H1 (cell line): ENCODE results near the gene PRXL2B. TPM values are rescaled to one million over a fixed set of nuclear protein-coding genes. Genes with fewer than 3 reads are reported as not detected.

Experiments used
- CTCF ChIA-PET: fragments of 300-600 bp; sonication (Branson Sonifier 250); formaldehyde crosslinking; loops from one replicate; lab custom pipeline; 2021; ENCODE audit not compliant: partially characterized antibody; lab: Charles Lee
- POLR2A ChIA-PET: fragments of 300-600 bp; sonication (Branson Sonifier 250); formaldehyde crosslinking; loops from one replicate; lab custom pipeline; 2021; ENCODE audit warnings: inconsistent platforms; ENCODE audit not compliant: partially characterized antibody; lab: Charles Lee
- DNase-seq, 2 experiments: peaks; one replicate each; pipeline versions ENCODE4 v3.0.0 to v3.0.0-alpha.2; 2010 to 2022; ENCODE audit warnings: low spot score in 2 of 2, low read depth in 1 of 2, mixed read lengths in 1 of 2
- FAIRE-seq: peaks from 2 replicates; lab custom pipeline; 2011; peaks lifted over from hg19 to GRCh38; lab: Jason Lieb, UNC
- H2AFZ ChIP-seq: 2 replicates; pipeline ENCODE4 v1.8.1; 2012; ENCODE audit warnings: low read length, inconsistent platforms
- H2AK5ac ChIP-seq: 2 replicates; pipeline ENCODE4 v1.6.1; 2013; ENCODE audit warnings: low read depth, low read length
- H2BK120ac ChIP-seq: replicated peaks from 2 replicates; pipeline ENCODE3; 2013; ENCODE audit warnings: low read depth, low read length, inconsistent platforms
- H2BK12ac ChIP-seq: 2 replicates; pipeline ENCODE4 v1.6.1; 2013; ENCODE audit warnings: low read depth, low read length
- H2BK15ac ChIP-seq: 2 replicates; pipeline ENCODE4 v1.6.1; 2013; ENCODE audit warnings: low read length
- H2BK20ac ChIP-seq: 2 replicates; pipeline ENCODE4 v1.6.1; 2013; ENCODE audit warnings: low read length
- H2BK5ac ChIP-seq: 2 replicates; pipeline ENCODE4 v1.6.1; 2013; ENCODE audit warnings: low read depth, low read length
- H3K14ac ChIP-seq: 2 replicates; pipeline ENCODE4 v1.6.1; 2013; ENCODE audit warnings: inconsistent platforms; ENCODE audit not compliant: insufficient read length
- H3K18ac ChIP-seq: 2 replicates; pipeline ENCODE4 v1.6.1; 2013; ENCODE audit warnings: low read length; ENCODE audit errors: extremely low read depth
- H3K23ac ChIP-seq: 2 replicates; pipeline ENCODE4 v1.6.1; 2013; ENCODE audit warnings: inconsistent platforms; ENCODE audit not compliant: insufficient read length
- H3K23me2 ChIP-seq: 2 replicates; pipeline ENCODE4 v1.6.1; 2013; ENCODE audit warnings: low read depth, low read length
- H3K27ac ChIP-seq: 2 replicates; pipeline ENCODE4 v1.6.1; 2011; ENCODE audit warnings: low read depth, low read length, inconsistent platforms
- H3K27me3 ChIP-seq, 4 experiments: replicated peaks in 1 of 4; 1 replicate in 1 of 4; 2 replicates in 3 of 4; pipeline versions ENCODE4 v1.6.1 to v1.8.1; 2011 to 2013; ENCODE audit warnings: low read length in 3 of 4, mild to moderate bottlenecking in 3 of 4, inconsistent platforms in 2 of 4, mixed read lengths in 2 of 4, moderate library complexity in 1 of 4; ENCODE audit not compliant: control insufficient read depth in 3 of 4, insufficient read depth in 3 of 4; ENCODE audit errors: extremely low read depth in 1 of 4
- H3K36me3 ChIP-seq, 4 experiments: 2 replicates each; pipeline versions ENCODE4 v1.6.1 to v1.8.1; 2011 to 2013; ENCODE audit warnings: mild to moderate bottlenecking in 4 of 4, low read length in 3 of 4, moderate library complexity in 2 of 4, control low read depth in 1 of 4, inconsistent platforms in 1 of 4; ENCODE audit not compliant: insufficient read depth in 4 of 4, control insufficient read depth in 2 of 4
- H3K4ac ChIP-seq: replicated peaks from 2 replicates; pipeline ENCODE3; 2013; ENCODE audit warnings: low read length, low read depth, mixed read lengths, inconsistent platforms; ENCODE audit not compliant: insufficient read length
- H3K4me1 ChIP-seq, 4 experiments: replicated peaks in 1 of 4; 1 replicate in 1 of 4; 2 replicates in 3 of 4; pipeline versions ENCODE4 v1.6.1 to v1.8.1; 2011 to 2013; ENCODE audit warnings: low read length in 3 of 4, inconsistent platforms in 2 of 4, mixed read lengths in 1 of 4; ENCODE audit not compliant: insufficient read depth in 4 of 4, control insufficient read depth in 3 of 4
- H3K4me2 ChIP-seq, 2 experiments: 2 replicates each; pipeline versions ENCODE4 v1.6.1 to v1.8.1; 2011 to 2013; ENCODE audit warnings: low read depth in 2 of 2, low read length in 2 of 2, control low read depth in 1 of 2, inconsistent platforms in 1 of 2, mild to moderate bottlenecking in 1 of 2; ENCODE audit not compliant: insufficient read depth in 1 of 2
- H3K4me3 ChIP-seq, 4 experiments: fragments of 200-600, 300-600 bp in 1 of 4; sonication (generic), shearing (Covaris generic), sonication (Bioruptor Twin) in 1 of 4; 2 replicates each; pipeline versions ENCODE4 v1.5.1 to v1.8.1; 2011 to 2016; ENCODE audit warnings: low read length in 4 of 4, low read depth in 3 of 4, control low read depth in 2 of 4, inconsistent platforms in 2 of 4, mild to moderate bottlenecking in 2 of 4, mixed read lengths in 1 of 4, moderate library complexity in 1 of 4; ENCODE audit not compliant: insufficient read depth in 2 of 4; ENCODE audit errors: extremely low read depth in 1 of 4
- H3K56ac ChIP-seq: replicated peaks from 2 replicates; pipeline ENCODE3; 2013; ENCODE audit warnings: low read depth, mild to moderate bottlenecking, mixed read lengths, low read length, inconsistent platforms; ENCODE audit not compliant: insufficient read length
- H3K79me1 ChIP-seq: 2 replicates; pipeline ENCODE4 v1.6.1; 2013; ENCODE audit warnings: low read depth, low read length, control low read depth
- H3K79me2 ChIP-seq, 2 experiments: 2 replicates each; pipeline versions ENCODE4 v1.6.1 to v1.8.1; 2012 to 2013; ENCODE audit warnings: low read length in 2 of 2, mild to moderate bottlenecking in 2 of 2, inconsistent platforms in 1 of 2; ENCODE audit not compliant: insufficient read depth in 2 of 2, control insufficient read depth in 1 of 2
- H3K9ac ChIP-seq, 4 experiments: replicated peaks in 1 of 4; 1 replicate in 1 of 4; 2 replicates in 3 of 4; pipeline versions ENCODE4 v1.6.1 to v1.8.1; 2011 to 2013; ENCODE audit warnings: low read depth in 3 of 4, low read length in 3 of 4, control low read depth in 2 of 4, mild to moderate bottlenecking in 2 of 4, moderate library complexity in 2 of 4, inconsistent platforms in 1 of 4; ENCODE audit errors: extremely low read depth in 1 of 4
- H3K9me3 ChIP-seq, 2 experiments: 2 replicates each; pipeline versions ENCODE4 v1.6.1 to v1.8.1; 2012 to 2013; ENCODE audit warnings: mild to moderate bottlenecking in 2 of 2, moderate library complexity in 2 of 2, control low read depth in 1 of 2, inconsistent platforms in 1 of 2, low read depth in 1 of 2, low read length in 1 of 2, mixed read lengths in 1 of 2; ENCODE audit not compliant: insufficient read depth in 2 of 2
- H4K20me1 ChIP-seq, 2 experiments: replicated peaks in 1 of 2; 2 replicates each; pipeline versions ENCODE3 to v1.8.1; 2011 to 2013; ENCODE audit warnings: inconsistent platforms in 2 of 2, low read length in 2 of 2, mild to moderate bottlenecking in 1 of 2; ENCODE audit not compliant: insufficient read depth in 2 of 2, control insufficient read depth in 1 of 2
- H4K5ac ChIP-seq: 2 replicates; pipeline ENCODE4 v1.6.1; 2013; ENCODE audit warnings: low read length, low read depth, mixed read lengths, inconsistent platforms; ENCODE audit not compliant: insufficient read length
- H4K8ac ChIP-seq: 2 replicates; pipeline ENCODE4 v1.8.0; 2013; ENCODE audit warnings: mild to moderate bottlenecking, moderate library complexity, low read length, inconsistent platforms; ENCODE audit not compliant: insufficient read depth; ENCODE audit errors: extremely low read depth
- H4K91ac ChIP-seq: replicated peaks from 2 replicates; pipeline ENCODE3; 2013; ENCODE audit warnings: low read length, mixed read lengths, inconsistent platforms; ENCODE audit not compliant: insufficient read length
- BRCA1 ChIP-seq: IDR thresholded peaks from 2 replicates; pipeline ENCODE4 v1.6.1; 2012; ENCODE audit warnings: low read depth, low read length, improper control_type of control experiment
- SP2 ChIP-seq: IDR thresholded peaks from 2 replicates; pipeline ENCODE4 v1.6.1; 2012; ENCODE audit warnings: mild to moderate bottlenecking, low read length, inconsistent platforms
- TEAD4 ChIP-seq: IDR thresholded peaks from 2 replicates; pipeline ENCODE4 v1.6.1; 2012; ENCODE audit warnings: low read depth, low read length, inconsistent platforms, mixed read lengths
- WGBS, 2 experiments: shearing (Covaris generic) in 1 of 2; methylation state at CpG; one replicate each; pipeline versions ENCODE4 v1.1.6 to v1.1.7; 2013 to 2015; ENCODE audit warnings: low lambda C conversion rate in 2 of 2, mixed read lengths in 2 of 2, inconsistent platforms in 1 of 2, low coverage in 1 of 2, missing lambda C conversion rate in 1 of 2; ENCODE audit not compliant: insufficient replicate concordance in 2 of 2, insufficient coverage in 1 of 2, insufficient read length in 1 of 2; ENCODE audit errors: extremely low coverage in 1 of 2, missing lambda C conversion rate in 1 of 2; 5-methylcytosine and 5-hydroxymethylcytosine counted together
- polyA plus RNA-seq, 7 experiments: library from polyadenylated mRNA; depleted of rRNA in 3 of 7; stranded (reverse) in 5 of 7; unstranded in 2 of 7; fragments of >200 nt in 5 of 7; fragments of 200-250 nt in 2 of 7; gene quantifications; 1 replicate in 5 of 7; 2 replicates in 1 of 7; 4 replicates in 1 of 7; pipeline versions ENCODE4 v1.2.1 to v1.2.3, GENCODE V29; 2011 to 2013; ENCODE audit warnings: missing spikeins in 2 of 7, mixed read lengths in 2 of 7
- total RNA-seq: library from RNA; stranded (reverse); fragmentation: NEBNext Ultra II Directional; extraction: Animal tissue kit (Norgen Biotek cat#: 25700); gene quantifications from 2 replicates; pipeline ENCODE4 v1.2.1, GENCODE V29; 2021
- TF ChIP-seq, protein P1 (sequence below): IDR thresholded peaks from 2 replicates; pipeline ENCODE4 v1.6.1; 2012; ENCODE audit warnings: inconsistent platforms

PRXL2B gene
- total and polyA plus RNA-seq, 2 of the 8 experiments (the other 6 are each of a cell fraction or from before 2014, with no cell fraction given): 35.3 to 46.0 TPM

DNA sequence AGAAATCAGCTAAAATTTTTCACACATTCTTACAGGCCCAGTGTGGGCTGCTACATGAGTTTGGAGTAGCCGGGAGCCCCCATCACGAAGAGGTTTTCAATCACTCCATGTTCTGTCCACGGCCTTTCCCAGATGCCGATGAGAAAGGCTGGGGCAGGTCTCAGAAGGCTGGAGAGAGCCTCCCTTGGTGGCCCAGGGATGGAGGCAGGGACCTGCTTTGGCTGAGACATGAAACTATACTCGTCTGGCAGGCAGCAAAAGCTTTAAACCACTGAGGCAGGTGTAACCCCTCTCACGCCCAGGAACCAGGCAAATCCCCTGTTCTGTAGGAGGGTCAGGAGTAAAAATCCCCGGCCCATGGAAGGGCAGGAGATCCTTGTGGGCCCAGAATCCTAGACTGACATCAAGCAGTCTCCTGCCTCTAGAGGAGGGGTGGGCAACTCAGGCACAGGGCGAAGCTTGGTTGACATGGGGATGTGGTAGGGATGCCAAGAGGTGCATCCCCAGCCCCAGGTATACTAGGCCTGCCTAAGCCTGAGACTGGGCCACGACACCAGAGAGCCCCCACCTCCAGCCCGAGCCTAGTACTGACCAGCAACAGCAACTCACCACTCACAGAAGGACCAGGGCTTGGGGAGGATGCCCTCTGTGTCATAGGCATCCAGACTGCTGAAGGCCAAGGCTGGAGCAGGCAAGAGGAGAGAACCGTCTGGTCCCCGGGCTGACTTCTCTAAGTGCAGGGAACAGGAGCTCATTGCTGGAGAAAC is 37.2 kb downstream of the PRXL2B start:
- no peak overlapping the region for H2BK5ac ChIP-seq
- H3K9ac ChIP-seq: no peak overlapping the region
- peaks cover 0 to 4% (median 3%) of the 10 kb centered on the region in 4 experiments; a peak in 4 of 7 replicates for H3K4me1 ChIP-seq
- 88% methylated on average over 11 of the region's 12 CpGs; no CpG with 5 or more reads in 1 of the 2 experiments for WGBS, 2 experiments
- no peak overlapping the region for H2BK20ac ChIP-seq
- no peak overlapping the region for H3K14ac ChIP-seq
- TF ChIP-seq, protein P1, sequence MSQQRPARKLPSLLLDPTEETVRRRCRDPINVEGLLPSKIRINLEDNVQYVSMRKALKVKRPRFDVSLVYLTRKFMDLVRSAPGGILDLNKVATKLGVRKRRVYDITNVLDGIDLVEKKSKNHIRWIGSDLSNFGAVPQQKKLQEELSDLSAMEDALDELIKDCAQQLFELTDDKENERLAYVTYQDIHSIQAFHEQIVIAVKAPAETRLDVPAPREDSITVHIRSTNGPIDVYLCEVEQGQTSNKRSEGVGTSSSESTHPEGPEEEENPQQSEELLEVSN: no peak
- TF ChIP-seq TEAD4: no peak
- TF ChIP-seq SP2: no peak
- no peak for TF ChIP-seq BRCA1
- TF ChIP-seq, all 59 proteins: peak for 0
- Histone ChIP-seq H3K79me1 (no peaks in the 10 kb centered on the region), H2AFZ (no peak overlapping the region), H3K4ac (no peak overlapping the region), H3K23ac (no peak overlapping the region), H3K27me3 (peaks cover 7 to 29% (median 18%) of the 10 kb centered on the region in 4 experiments), H4K5ac (no peak overlapping the region), H3K36me3 (no peaks in the 10 kb centered on the region), H3K27ac (no peak overlapping the region), H4K20me1 (no peaks in the 10 kb centered on the region), H3K9me3 (peaks cover 0 to 7% of the 10 kb centered on the region in 2 experiments; a peak in 3 of 4 replicates), H3K79me2 (no peaks in the 10 kb centered on the region), H3K18ac (no peak overlapping the region), H3K4me2 (no peak overlapping the region), H3K4me3 (no peak overlapping the region), H3K56ac (no peak overlapping the region), H4K91ac (no peak overlapping the region), H2BK15ac (no peak overlapping the region), H3K23me2 (peaks cover 2% of the 10 kb centered on the region; the same call in 1 of the 2 replicates), H2BK120ac (no peak overlapping the region), H2BK12ac (no peak overlapping the region), H2AK5ac (no peak overlapping the region), H4K8ac (no peak overlapping the region)
- DNase-seq (no peak), FAIRE-seq (no peak)
- ChIA-PET CTCF (interaction anchor here (1.1 kb wide), 1 partner anchor 62 kb away, joined by 3 read pairs; no protein-coding TSS in a partner anchor), POLR2A (no interaction called here)
